WTC11 (cell line): ENCODE results near the gene GRAMD1B. TPM values are rescaled to one million over a fixed set of nuclear protein-coding genes. Genes with fewer than 3 reads are reported as not detected.

Experiments used
- microRNA-seq: library from miRNA; unstranded; fragments of <30 nt; microRNA quantifications from one replicate; pipeline ENCODE4 v1.2.0, GENCODE V29; 2022; ENCODE audit warnings: borderline number of aligned reads
- total RNA-seq: library from RNA; stranded (reverse); gene quantifications from 3 replicates; pipeline ENCODE4 v1.2.3, GENCODE V29; 2021

GRAMD1B gene
- total RNA-seq, 1 experiment from 2014 or later: 31.5 TPM

Small RNA genes lying within 50 kb of the gene (microRNA-seq; reads per million reads assigned to microRNA genes)
- gene MIR4493: not detected

Other genes with a start within 250 kb of the GRAMD1B start
- gene CLMP, start 235.0 kb upstream of the GRAMD1B start, total RNA-seq: 14.3 to 20.0 TPM (median 18.2 TPM) in 3 replicates
- 0.37 to 0.79 TPM (median 0.71 TPM) in 3 replicates for gene SCN3B, start 224.4 kb downstream of the GRAMD1B start, total RNA-seq